HG02642 (cell line): ENCODE measurements around the gene SLC22A12.
"Not testable (repeated sequence)": the region's sequence is repeated elsewhere in the genome, so short reads cannot be mapped to it uniquely, and the experiment has no call there.

Source experiments
- ATAC-seq: cut with Tn5 transposase; IDR thresholded peaks from one replicate; pipeline ENCODE4 v1.9.1; 2021; ENCODE audit warnings: mild to moderate bottlenecking; ENCODE audit not compliant: unreplicated experiment, poor library complexity

SLC22A12 gene

GRCh38 chr11:64583296-64584262, 7.4 kb upstream of the SLC22A12 start:
- ATAC-seq: no peak

GRCh38 chr11:64585150-64585549, 5.9 kb upstream of the SLC22A12 start:
- ATAC-seq: no peak

GRCh38 chr11:64586366-64586765, 4.7 kb upstream of the SLC22A12 start:
- ATAC-seq: no peak

GRCh38 chr11:64588701-64589100, 2.3 kb upstream of the SLC22A12 start:
- no peak for ATAC-seq

- no peak for ATAC-seq
These were observed 525 bp downstream of the SLC22A12 start for GRCh38 chr11:64591257-64592233.

GRCh38 chr11:64592234-64592615, 1.2 kb downstream of the SLC22A12 start:
- ATAC-seq: no peak

GRCh38 chr11:64592656-64593055, 1.6 kb downstream of the SLC22A12 start:
- ATAC-seq: no peak

GRCh38 chr11:64593156-64594105, 2.4 kb downstream of the SLC22A12 start:
- ATAC-seq: no peak

- no peak for ATAC-seq
These were observed 3.3 kb downstream of the SLC22A12 start for GRCh38 chr11:64594159-64594939.

GRCh38 chr11:64595922-64596321, 4.9 kb downstream of the SLC22A12 start:
- not testable (repeated sequence) for ATAC-seq

- no peak for ATAC-seq
These were observed 6.7 kb downstream of the SLC22A12 start for GRCh38 chr11:64597671-64598101.

GRCh38 chr11:64598106-64598796, 7.2 kb downstream of the SLC22A12 start:
- ATAC-seq: no peak

GRCh38 chr11:64598797-64599697, 8.0 kb downstream of the SLC22A12 start:
- ATAC-seq: no peak

- ATAC-seq: no peak
These were observed 8.7 kb downstream of the SLC22A12 start for GRCh38 chr11:64599698-64600211.

- ATAC-seq: no peak
These were observed 9.4 kb downstream of the SLC22A12 start for GRCh38 chr11:64600281-64600992.

- no peak for ATAC-seq
These were observed 10.8 kb downstream of the SLC22A12 start for GRCh38 chr11:64601605-64602465.
